Kidney (tissue), 14 donors: ENCODE measurements around the gene SLC25A11. TPM values are rescaled to one million over a fixed set of nuclear protein-coding genes. Genes with fewer than 3 reads are reported as not detected.
A peak's percentile ranks its signal among the peaks of the same experiment; 100 is the strongest.

Experiments
- DNase-seq, 5 donors: peaks; one replicate each; pipeline ENCODE4 v3.0.0-alpha.2; 2013 to 2020
- FAIRE-seq: peaks from 2 replicates; lab custom pipeline; 2012; peaks lifted over from hg19 to GRCh38; lab: Jason Lieb, UNC
- H3K27ac ChIP-seq, 2 donors: one replicate each; pipeline ENCODE4 v1.7.0; 2013; ENCODE audit warnings: low read depth in 2 of 2, low read length in 2 of 2, inconsistent platforms in 1 of 2
- H3K27me3 ChIP-seq: one replicate; pipeline ENCODE4 v1.7.1; 2013; ENCODE audit warnings: low read length, inconsistent platforms; ENCODE audit not compliant: control insufficient read depth, insufficient read depth
- H3K36me3 ChIP-seq, 3 donors: one replicate each; pipeline versions ENCODE4 v1.7.0 to v1.7.1; 2013; ENCODE audit warnings: low read length in 3 of 3, control low read depth in 1 of 3, inconsistent platforms in 1 of 3; ENCODE audit not compliant: insufficient read depth in 3 of 3, control insufficient read depth in 2 of 3
- H3K4me1 ChIP-seq, 3 donors: one replicate each; pipeline versions ENCODE4 v1.7.0 to v1.7.1; 2013; ENCODE audit warnings: low read length in 3 of 3, inconsistent platforms in 1 of 3, low read depth in 1 of 3; ENCODE audit not compliant: control insufficient read depth in 2 of 3, insufficient read depth in 2 of 3
- H3K4me3 ChIP-seq, 3 donors: one replicate each; pipeline versions ENCODE4 v1.7.0 to v1.8.1; 2013; ENCODE audit warnings: low read length in 3 of 3, control low read depth in 1 of 3, inconsistent platforms in 1 of 3
- H3K9ac ChIP-seq, 3 donors: one replicate each; pipeline versions ENCODE4 v1.7.0 to v1.7.1; 2013; ENCODE audit warnings: low read length in 3 of 3, control low read depth in 1 of 3, inconsistent platforms in 1 of 3
- H3K9me3 ChIP-seq, 3 donors: one replicate each; pipeline versions ENCODE4 v1.7.0 to v1.7.1; 2013; ENCODE audit warnings: low read length in 3 of 3, control low read depth in 1 of 3, inconsistent platforms in 1 of 3; ENCODE audit not compliant: control insufficient read depth in 2 of 3, insufficient read depth in 1 of 3
- intact Hi-C: fragments of 100-400 bp; cut with DNase I; formaldehyde crosslinking; loops from one replicate; pipeline ENCODE4 v1.11.1; 2022
- polyA plus RNA-seq: library from polyadenylated mRNA; stranded (reverse); fragments of 350-450 nt; fragmentation: Illumina TruSeq; extraction: RNeasy Lipid Tissue Mini Kit (QIAGEN cat#74804); gene quantifications from one replicate; pipeline ENCODE4 v1.2.3, GENCODE V29; 2014; ENCODE audit warnings: low read depth, low replicate concordance; ENCODE audit not compliant: insufficient read depth
- total RNA-seq: library from RNA; stranded (reverse); fragmentation: NEBNext Ultra II Directional; extraction: Animal tissue kit (Norgen Biotek cat#: 25700); gene quantifications from one replicate; pipeline ENCODE4 v1.2.1, GENCODE V29; 2021
- TF ChIP-seq, protein P1 (sequence below): IDR thresholded peaks from 3 replicates; pipeline ENCODE4 v1.5.1; 2012; ENCODE audit warnings: mild to moderate bottlenecking, moderate library complexity, borderline replicate concordance; ENCODE audit not compliant: insufficient read depth; ENCODE audit errors: extremely low read depth
- donor health status: control.
- donor health status: control.
- donor health status: control.
- donor health status: control.
- donor health status: control.
- donor health status: DM: yes; HTN: yes; CAD: no.
- donor health status: Normal renal cell carcinoma (clear cell type).

Gene SLC25A11
- total and polyA plus RNA-seq, 2 donors from 2014 or later, result 60.0 to 173 TPM

DNA sequence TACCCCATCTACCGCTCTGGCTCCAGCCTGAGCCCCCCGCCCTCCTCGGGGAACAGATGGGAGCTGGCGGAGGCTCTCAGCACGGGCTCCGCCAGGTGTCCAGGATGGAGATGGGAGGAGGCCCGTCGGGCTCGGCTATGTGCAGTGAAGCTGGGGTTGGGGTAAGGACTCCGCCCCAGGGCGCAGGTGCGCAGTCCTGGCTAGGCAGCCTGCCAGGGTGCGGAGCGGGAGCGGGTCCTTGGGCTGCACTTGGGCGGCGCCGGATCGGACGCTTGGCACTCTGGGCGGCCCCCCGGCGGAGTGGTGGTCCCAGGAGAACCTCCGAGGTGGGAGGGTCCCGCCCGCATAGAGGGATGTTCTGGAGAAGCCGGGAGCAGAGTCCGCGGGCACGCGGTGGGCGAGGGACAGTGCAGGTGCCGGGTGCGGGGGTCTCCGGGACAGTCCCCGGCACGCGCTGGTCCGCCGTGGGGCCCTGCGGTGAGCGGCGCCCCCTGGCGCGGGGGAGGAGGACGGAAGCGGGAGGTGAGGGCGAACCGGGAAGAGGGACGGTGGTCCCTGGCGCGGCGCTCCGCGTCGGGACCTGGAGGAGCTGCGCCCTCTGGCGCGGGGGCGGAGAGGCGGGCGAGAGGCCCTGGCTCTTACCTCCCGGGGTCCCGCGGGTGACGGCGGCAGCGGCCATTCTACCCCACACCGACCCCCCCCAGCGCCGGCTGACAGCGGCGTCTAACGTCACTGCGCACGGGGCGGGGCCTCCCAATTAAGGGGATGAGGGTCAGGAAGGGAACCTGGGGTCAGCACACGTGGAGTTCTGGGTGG lies 47.3 kb upstream of the SLC25A11 start, which contains the start of gene CAMTA2:
TSS of gene CAMTA2 (minus strand) at position 725 of the 816 bp plus-strand sequence. CDS start 1,453 bp downstream, outside the sequence.
- FAIRE-seq (no peak), DNase-seq (peak; percentile 84 to 96 (median 91))
- H3K9me3 ChIP-seq, result no peaks in the 10 kb centered on the region
- intact Hi-C loops, result no loop called here
- H3K9ac ChIP-seq, result peak within 1 kb of the TSS; percentile 38 to 86 (median 74)
- TF ChIP-seq, protein P1, sequence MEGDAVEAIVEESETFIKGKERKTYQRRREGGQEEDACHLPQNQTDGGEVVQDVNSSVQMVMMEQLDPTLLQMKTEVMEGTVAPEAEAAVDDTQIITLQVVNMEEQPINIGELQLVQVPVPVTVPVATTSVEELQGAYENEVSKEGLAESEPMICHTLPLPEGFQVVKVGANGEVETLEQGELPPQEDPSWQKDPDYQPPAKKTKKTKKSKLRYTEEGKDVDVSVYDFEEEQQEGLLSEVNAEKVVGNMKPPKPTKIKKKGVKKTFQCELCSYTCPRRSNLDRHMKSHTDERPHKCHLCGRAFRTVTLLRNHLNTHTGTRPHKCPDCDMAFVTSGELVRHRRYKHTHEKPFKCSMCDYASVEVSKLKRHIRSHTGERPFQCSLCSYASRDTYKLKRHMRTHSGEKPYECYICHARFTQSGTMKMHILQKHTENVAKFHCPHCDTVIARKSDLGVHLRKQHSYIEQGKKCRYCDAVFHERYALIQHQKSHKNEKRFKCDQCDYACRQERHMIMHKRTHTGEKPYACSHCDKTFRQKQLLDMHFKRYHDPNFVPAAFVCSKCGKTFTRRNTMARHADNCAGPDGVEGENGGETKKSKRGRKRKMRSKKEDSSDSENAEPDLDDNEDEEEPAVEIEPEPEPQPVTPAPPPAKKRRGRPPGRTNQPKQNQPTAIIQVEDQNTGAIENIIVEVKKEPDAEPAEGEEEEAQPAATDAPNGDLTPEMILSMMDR, result peak; percentile 54
- H3K4me3 ChIP-seq, result peak within 1 kb of the TSS; percentile 73 to 75 (median 74)
- H3K27me3 ChIP-seq, result no peaks in the 10 kb centered on the region
- peaks cover 4 to 17% (median 8%) of the 10 kb centered on the region in 3 donors for H3K4me1 ChIP-seq
- H3K36me3 ChIP-seq, result peaks cover 0 to 11% (median 10%) of the 10 kb centered on the region in 3 donors
- peak within 1 kb of the TSS; percentile 94 to 96 for H3K27ac ChIP-seq

DNA sequence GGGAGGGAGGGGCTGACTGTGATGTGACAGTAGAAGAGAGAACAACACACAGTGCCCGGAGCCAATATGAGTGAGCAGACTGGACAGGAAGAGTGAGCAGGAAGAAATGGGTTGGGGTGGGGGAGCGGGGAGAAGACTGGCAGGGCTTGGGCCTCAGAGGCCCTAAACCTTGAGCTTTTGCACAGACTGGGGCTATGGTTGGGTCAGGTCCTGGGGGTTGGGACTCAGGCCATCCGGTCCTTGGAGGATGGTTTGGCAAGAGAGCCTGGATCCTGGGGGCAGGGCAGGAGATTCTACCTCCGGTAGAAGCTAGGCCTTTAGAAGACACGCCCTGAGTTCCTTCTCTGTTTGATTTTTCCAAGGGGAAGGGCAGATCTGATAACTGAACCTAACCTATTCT lies 46.6 kb upstream of the SLC25A11 start:
- Histone ChIP-seq H3K9me3 (no peaks in the 10 kb centered on the region), H3K27ac (peak overlapping the region; percentile 94 to 96), H3K9ac (peak overlapping the region in 2 of 3 donors; percentile 74 to 86), H3K36me3 (peaks cover 0 to 11% (median 10%) of the 10 kb centered on the region in 3 donors), H3K27me3 (no peaks in the 10 kb centered on the region), H3K4me1 (peaks cover 4 to 17% (median 8%) of the 10 kb centered on the region in 3 donors), H3K4me3 (peak overlapping the region; percentile 73 to 75 (median 74))
- peak in 2 of 5 donors; percentile 27 to 62 for DNase-seq
- TF ChIP-seq, protein P1, result no peak
- no peak for FAIRE-seq
- intact Hi-C loops, result no loop called here

DNA sequence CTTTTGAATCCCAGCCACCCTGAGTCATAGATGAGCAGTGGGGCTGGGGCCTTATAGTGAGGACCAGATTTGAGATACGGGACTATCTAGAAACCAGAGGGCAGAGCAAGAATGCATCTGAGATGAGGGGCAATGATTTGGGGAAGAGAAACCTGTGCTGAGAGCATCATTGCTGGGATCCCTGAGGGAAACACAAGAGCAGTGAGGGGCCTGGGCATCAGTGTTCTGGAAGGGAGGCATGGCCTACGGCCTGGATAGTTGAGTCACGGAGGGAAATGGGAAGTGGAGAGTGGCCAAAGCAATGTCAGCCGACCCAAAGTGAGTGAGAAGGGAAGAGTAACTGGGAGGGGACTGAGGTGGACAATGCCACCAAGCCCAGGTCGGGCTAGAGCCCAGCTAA lies 42.5 kb upstream of the SLC25A11 start:
- FAIRE-seq (no peak), DNase-seq (peak in 1 of 5 donors; percentile 30)
- Histone ChIP-seq H3K4me1 (peaks cover 0 to 12% (median 7%) of the 10 kb centered on the region in 3 donors), H3K36me3 (peaks cover 0 to 34% (median 26%) of the 10 kb centered on the region in 3 donors), H3K27me3 (no peaks in the 10 kb centered on the region), H3K9me3 (no peaks in the 10 kb centered on the region), H3K4me3 (no peak overlapping the region), H3K9ac (no peak overlapping the region), H3K27ac (no peak overlapping the region)
- intact Hi-C loops, result no loop called here
- TF ChIP-seq, protein P1, result no peak
